HG03175 (cell line): ENCODE data around the gene HSPG2.
"Not testable (repeated sequence)": the region's sequence is repeated elsewhere in the genome, so short reads cannot be mapped to it uniquely, and the experiment has no call there.

ENCODE experiments used
- ATAC-seq: cut with Tn5 transposase; IDR thresholded peaks from one replicate; pipeline ENCODE4 v1.9.1; 2021; ENCODE audit warnings: mild to moderate bottlenecking, moderate library complexity; ENCODE audit not compliant: unreplicated experiment

The HSPG2 gene

GRCh38 chr1:21956720-21957552 lies 19.8 kb upstream of the HSPG2 start:
- no peak for ATAC-seq

DNA sequence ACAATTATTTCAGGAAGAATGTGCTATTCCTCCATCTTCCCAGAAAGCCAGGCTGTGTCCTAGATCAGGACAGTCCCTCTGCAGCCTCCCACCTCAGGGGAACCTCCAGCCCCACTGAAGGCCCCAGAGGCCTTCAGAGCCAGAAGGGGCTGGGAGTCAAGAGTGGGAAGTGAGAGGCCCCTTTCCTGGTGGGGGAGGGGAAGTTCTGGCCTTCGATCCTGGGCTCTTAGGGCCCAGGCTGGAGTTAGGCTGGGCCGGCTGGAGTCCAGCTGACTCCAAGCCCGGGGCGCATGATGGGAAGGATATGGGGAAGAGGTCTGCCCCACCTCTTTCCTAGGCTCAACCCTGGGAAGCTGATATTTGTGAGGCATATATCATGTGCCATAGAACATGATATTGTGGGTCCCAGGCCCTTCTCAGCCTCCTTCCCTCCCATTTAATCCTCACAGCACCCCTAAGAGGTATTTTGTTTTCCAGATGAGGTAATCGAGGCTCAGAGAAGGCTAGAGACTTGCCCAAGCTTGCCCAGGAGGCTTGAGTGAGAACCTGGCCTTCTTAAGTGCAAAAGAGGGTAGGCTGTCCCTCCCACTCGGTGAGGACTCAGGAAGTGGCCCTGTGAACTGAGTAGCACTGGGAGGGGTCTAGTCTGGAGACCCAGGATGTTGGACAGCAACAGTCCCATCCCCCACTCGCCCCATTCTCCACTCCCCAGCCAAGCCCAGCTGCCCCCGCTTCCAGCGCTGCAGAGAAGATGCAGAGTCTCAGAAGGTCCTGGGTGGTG lies 18.6 kb upstream of the HSPG2 start:
- ATAC-seq: no peak

DNA sequence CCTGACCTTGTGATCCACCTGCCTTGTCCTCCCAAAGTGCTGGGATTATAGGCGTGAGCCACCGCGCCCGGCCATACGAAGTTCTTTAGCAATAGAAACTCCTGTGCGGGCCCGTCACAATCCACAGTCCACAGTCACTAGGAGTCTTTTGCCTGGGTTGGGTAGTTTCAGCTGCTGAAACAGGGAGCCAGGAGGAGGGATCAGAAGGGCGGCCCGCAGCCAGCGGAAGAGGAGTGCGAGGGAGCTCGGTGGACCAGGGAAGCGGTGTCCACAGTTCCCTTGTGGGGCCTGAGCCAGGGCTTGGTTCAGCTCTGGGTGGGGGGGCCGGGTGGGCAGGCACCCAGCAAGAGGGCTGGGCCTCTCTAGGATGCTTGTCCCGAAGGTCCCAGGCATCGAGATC lies 17.9 kb upstream of the HSPG2 start:
- ATAC-seq: no peak

DNA sequence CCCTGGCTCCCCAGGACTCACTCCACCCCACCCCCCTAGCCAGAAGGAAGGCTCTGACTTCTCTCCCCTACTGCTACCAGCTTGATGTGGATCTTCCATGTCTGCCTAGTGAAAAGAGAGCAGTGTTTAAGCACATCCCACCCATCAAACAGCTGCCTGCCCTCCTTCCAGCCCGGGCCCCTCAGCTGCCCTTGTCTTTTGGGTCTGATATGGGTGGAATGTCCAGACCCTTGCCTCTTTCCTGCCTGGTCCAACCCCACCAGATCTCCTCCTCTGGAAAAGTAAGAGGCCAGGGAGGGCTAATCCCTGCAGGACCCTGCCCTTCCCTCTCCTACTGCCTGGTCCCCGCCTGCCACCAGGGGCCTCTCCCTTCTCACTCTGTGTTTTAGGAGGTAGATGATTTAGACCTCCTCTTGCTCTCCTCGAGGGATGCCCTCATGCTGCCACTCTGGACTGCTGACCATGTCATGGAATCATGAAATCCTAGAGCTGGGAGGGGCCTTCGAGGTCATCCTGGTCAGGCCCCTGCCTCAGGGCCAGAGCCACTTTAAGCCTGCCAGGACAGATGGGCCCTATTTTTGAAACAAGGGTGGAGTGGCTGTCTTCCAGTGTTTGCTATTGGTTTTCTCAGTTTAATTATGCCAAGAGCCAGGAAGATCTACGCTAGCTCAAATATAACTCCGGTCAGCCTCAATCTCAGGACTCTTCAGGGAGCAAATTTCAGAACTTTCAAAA lies 15.8 kb upstream of the HSPG2 start:
- ATAC-seq: no peak

DNA sequence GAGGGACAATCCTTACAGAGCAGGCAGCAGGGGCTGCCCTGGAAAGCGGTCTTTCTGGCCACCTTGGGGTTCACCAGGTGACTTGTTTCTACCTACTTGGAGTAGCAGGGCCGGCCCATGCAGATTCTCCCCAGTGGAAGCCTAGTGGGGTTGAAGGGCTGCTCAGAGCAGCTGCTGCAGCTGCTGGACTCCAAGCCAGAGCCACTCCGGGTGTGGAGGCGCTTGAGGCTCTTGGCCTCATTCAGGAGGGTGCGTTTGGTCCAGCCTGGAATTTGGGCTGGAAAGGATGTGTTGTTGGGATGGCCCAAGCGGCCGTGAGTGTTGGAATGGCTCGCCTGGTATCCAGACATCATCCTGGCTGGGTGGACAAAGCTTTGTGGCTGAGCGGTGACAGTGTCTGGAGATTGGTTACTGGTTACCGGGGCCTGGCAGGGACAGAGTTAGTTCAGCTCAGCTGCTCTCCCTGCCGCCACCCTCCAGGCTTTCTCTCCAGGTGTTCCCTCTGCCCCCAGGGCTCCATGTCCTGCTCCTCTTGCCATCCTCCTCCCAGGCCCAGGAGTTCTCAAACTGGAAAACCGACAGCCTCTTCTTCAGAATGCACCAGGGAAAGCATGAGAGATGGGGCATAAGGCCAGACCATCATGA lies 14.2 kb upstream of the HSPG2 start:
- ATAC-seq: no peak

DNA sequence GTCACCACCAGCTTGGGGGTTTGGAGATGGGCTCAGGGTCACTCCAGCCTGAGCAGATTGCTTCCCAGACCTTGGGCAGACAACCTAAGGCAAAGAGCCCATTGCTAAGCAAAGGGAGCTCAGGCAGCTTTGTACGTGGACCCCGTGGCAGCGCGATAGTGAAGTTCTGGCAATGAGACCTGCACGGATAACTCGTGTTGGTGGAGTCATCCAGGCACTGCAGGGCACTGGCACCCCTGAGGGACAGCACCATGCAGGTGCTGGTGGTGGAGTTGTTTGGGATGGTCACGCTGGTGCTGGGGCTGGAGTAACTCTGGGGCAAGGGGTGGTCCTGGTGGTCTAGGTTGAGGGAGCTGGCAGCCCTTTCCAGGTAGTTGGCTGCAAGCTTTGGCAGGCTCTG lies 13.6 kb upstream of the HSPG2 start:
- no peak for ATAC-seq

GRCh38 chr1:21946836-21947587 lies 9.9 kb upstream of the HSPG2 start:
- no peak for ATAC-seq

DNA sequence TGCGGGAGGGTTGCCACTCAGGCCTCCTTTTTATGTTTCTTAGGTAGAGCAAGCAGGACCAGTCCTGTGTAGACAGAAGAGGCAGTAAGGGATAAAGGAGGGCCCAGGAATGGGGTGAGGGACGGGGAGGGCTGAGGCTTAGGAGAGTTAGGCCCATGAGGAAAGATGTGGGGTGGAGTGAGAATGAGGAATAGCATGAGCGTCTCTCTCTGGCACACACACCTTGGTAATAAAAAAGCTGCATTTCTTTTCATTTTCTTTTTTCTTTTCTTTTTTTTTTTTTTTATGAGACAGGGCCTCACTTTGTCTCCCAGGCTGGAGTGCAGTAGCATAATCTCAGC lies 7.6 kb upstream of the HSPG2 start:
- ATAC-seq: no peak

GRCh38 chr1:21942959-21943640 lies 6.0 kb upstream of the HSPG2 start:
- not testable (repeated sequence) for ATAC-seq

GRCh38 chr1:21942464-21942863 lies 5.4 kb upstream of the HSPG2 start:
- ATAC-seq: no peak

GRCh38 chr1:21941370-21941769 lies 4.3 kb upstream of the HSPG2 start:
- no peak for ATAC-seq

- ATAC-seq: no peak
Observed at GRCh38 chr1:21940492-21940891, 3.4 kb upstream of the HSPG2 start.

GRCh38 chr1:21939650-21940374 lies 2.7 kb upstream of the HSPG2 start:
- ATAC-seq: no peak

- no peak for ATAC-seq
Observed at GRCh38 chr1:21938732-21939538, 1.8 kb upstream of the HSPG2 start.

DNA sequence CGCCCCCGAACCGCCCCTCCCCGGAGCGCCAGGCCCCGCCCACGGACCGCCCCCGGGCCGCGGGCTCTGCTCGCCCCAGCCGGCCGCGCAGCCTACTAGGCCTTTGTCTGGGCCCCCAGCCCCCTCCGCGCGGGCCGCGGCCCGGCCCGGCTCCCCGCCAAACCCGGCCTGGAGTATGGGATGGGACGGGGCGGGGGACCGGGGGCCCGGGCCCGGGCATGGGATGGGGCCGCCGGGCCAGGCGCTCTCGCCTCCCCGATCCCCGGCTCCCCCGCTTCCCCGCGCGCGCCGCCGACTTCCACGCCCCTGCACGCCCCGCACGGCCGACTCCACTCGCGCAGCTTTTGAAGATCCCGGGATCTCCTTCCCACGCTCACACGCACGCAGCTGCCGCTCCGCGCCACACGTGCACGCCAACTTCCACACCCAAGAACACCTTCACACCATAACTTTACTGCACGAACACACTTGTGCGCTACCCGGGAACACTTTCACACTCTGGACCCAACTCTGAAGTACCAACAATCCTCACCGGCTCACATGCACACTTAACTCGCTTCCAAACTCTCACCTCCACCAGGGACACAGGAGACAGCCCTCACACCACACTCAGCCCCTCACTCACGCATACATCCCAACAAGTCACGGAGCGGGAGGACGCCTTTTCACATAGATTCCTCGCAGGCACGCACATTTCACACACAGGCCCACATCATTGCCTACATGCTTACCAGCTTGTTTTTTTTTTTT lies 437 bp upstream of the HSPG2 start:
- no peak for ATAC-seq

- ATAC-seq: no peak
Observed at GRCh38 chr1:21936366-21937031, 611 bp downstream of the HSPG2 start.

- ATAC-seq: no peak
Observed at GRCh38 chr1:21935891-21936365, 1.2 kb downstream of the HSPG2 start.
